ENCODE measurements around the gene DNAH5.

DNA sequence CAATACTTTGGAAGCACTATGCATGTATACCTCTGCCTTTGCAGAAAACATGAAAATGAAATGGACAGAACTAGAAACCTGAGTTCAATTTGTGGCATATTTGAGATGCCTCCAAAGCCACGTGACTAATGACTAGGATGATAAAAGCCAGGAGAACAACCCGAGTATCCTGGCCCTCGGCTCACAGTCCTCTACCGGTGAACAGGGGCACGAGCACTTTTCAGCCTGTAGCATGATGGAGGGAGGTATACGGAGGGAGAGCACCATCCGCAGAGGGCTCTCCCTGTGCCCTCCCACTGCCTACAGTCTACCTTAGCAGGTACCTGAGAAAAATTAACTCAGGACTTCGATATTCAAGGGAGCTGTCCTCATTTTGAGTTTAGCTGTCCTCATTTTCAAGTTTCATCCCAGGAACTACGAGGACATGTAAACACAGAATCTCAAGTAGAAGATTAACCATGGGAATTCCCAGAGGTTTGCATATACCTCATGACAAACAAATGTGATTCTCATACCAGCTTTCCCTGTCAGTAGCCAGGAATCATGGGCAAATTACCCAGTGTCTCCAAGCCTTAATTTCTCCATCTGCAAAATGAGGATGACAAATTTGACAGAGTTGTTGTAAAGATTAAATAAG, 249.3 kb downstream of the DNAH5 start:
- TF ChIP-seq, protein P1, sequence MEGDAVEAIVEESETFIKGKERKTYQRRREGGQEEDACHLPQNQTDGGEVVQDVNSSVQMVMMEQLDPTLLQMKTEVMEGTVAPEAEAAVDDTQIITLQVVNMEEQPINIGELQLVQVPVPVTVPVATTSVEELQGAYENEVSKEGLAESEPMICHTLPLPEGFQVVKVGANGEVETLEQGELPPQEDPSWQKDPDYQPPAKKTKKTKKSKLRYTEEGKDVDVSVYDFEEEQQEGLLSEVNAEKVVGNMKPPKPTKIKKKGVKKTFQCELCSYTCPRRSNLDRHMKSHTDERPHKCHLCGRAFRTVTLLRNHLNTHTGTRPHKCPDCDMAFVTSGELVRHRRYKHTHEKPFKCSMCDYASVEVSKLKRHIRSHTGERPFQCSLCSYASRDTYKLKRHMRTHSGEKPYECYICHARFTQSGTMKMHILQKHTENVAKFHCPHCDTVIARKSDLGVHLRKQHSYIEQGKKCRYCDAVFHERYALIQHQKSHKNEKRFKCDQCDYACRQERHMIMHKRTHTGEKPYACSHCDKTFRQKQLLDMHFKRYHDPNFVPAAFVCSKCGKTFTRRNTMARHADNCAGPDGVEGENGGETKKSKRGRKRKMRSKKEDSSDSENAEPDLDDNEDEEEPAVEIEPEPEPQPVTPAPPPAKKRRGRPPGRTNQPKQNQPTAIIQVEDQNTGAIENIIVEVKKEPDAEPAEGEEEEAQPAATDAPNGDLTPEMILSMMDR (IDR thresholded peaks at IDR 0.05; ENCODE audit: extremely low read depth in 1 of 2, insufficient read depth in 1 of 2, low read depth in 1 of 2, low read length in 2 of 2), result no peak
- TF ChIP-seq POLR2A (IDR thresholded peaks at IDR 0.05; ENCODE audit: low read depth, low read length), result no peak
- no peak for TF ChIP-seq MYC (IDR thresholded peaks at IDR 0.05; ENCODE audit: low read depth, low read length)
- no peak for TF ChIP-seq EZH2 (IDR thresholded peaks at IDR 0.05; ENCODE audit: borderline replicate concordance, low read depth, low read length, severe bottlenecking)

All from endothelial cell of umbilical vein (primary cell).